IPS-NIHi7 (cell line): ENCODE results near the gene CCDC77.

ENCODE experiments used
- DNase-seq: peaks from one replicate; pipeline ENCODE4 v3.0.0; 2012; ENCODE audit warnings: mixed read lengths; ENCODE audit errors: extremely low spot score

The CCDC77 gene

GRCh38 chr12:480831-481816, 79.7 kb downstream of the CCDC77 start:
- DNase-seq, result peak; percentile 37

DNA sequence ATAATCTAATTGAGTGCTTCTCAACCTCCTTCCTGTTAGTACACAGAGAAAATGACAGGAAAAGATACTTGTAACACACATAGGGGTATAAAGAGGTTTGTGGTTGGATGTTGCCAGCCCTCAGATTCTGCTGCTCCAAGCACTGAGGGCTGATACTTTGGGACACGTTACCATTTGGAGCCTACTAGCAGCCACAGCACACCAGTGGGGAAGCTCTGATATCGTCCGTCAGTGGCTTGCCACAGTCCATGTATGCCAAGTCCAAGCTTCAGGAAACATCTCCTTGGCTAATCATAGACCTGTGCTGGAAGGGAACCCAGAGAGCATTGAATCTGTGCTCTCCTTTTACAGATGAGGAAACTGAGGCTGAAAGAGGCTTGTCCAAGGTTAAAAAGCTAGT, 80.6 kb downstream of the CCDC77 start:
- no peak for DNase-seq

- no peak for DNase-seq
These were observed 82.7 kb downstream of the CCDC77 start for GRCh38 chr12:484096-484495.

GRCh38 chr12:490260-490659, 88.8 kb downstream of the CCDC77 start:
- DNase-seq, result no peak
